A549 (cell line): Measurements from ENCODE around the gene ARID1B.

Source experiments
- BHLHE40 ChIP-seq: IDR thresholded peaks from 2 replicates; pipeline ENCODE4 v1.6.1; 2012; ENCODE audit warnings: low read depth, low read length, inconsistent platforms
- CHD2 ChIP-seq: fragments of 150-350 bp; IDR thresholded peaks from 2 replicates; pipeline ENCODE4 v1.6.1; 2014; ENCODE audit warnings: low read length; ENCODE audit not compliant: partially characterized antibody
- CHD4 ChIP-seq: fragments of 200-600 bp; sonication (generic); IDR thresholded peaks from 2 replicates; pipeline ENCODE4 v1.6.1; 2016; ENCODE audit warnings: antibody characterized with exemption, mild to moderate bottlenecking, borderline replicate concordance
- CTCF ChIP-seq: fragments of >200 bp; sonication (Bioruptor Twin); formaldehyde crosslinking; IDR thresholded peaks from 3 replicates; pipeline ENCODE4 v1.5.1; 2016
- HDAC2 ChIP-seq: fragments of 200-600 bp; sonication (generic); IDR thresholded peaks from 2 replicates; pipeline ENCODE4 v1.6.1; 2016
- HOXB5 ChIP-seq: fragments of 250-450 bp; sonication (Bioruptor Pico); IDR thresholded peaks from 2 replicates; pipeline ENCODE4 v1.5.0; 2020; ENCODE audit warnings: mild to moderate bottlenecking, moderate library complexity
- JUNB ChIP-seq: fragments of >200 bp; sonication (Bioruptor Twin); formaldehyde crosslinking; IDR thresholded peaks from 2 replicates; pipeline ENCODE4 v1.6.1; 2016
- KDM1A ChIP-seq: fragments of 200-600 bp; sonication (generic); IDR thresholded peaks from 2 replicates; pipeline ENCODE4 v1.6.1; 2016; ENCODE audit warnings: low read depth, mild to moderate bottlenecking
- MAFK ChIP-seq: fragments of 450-650 bp; IDR thresholded peaks from 2 replicates; pipeline ENCODE4 v1.6.1; 2014; ENCODE audit not compliant: partially characterized antibody
- MYC ChIP-seq: IDR thresholded peaks from 2 replicates; pipeline ENCODE4 v1.6.1; 2012; ENCODE audit warnings: mild to moderate bottlenecking, inconsistent platforms, low read length, improper control_type of control experiment, borderline replicate concordance
- POLR2AphosphoS2 ChIP-seq: conservative IDR thresholded peaks from 2 replicates; pipeline ENCODE4 v1.6.1; 2012; ENCODE audit warnings: low read length, improper control_type of control experiment, inconsistent platforms
- RAD21 ChIP-seq, 2 experiments: fragments of >200 bp in 1 of 2; sonication (Bioruptor Twin) in 1 of 2; formaldehyde crosslinking in 1 of 2; IDR thresholded peaks in 1 of 2; conservative IDR thresholded peaks in 1 of 2; 2 replicates in 1 of 2; 3 replicates in 1 of 2; pipeline ENCODE4 v1.6.1; 2012 to 2018; ENCODE audit warnings: inconsistent platforms in 1 of 2
- TP53 ChIP-seq: fragments of 250-450 bp; sonication (Bioruptor Pico); IDR thresholded peaks from 2 replicates; pipeline ENCODE4 v1.5.0; 2021; ENCODE audit warnings: mild to moderate bottlenecking, moderate library complexity
- TF ChIP-seq, protein P1 (sequence below): fragments of 250-450 bp; sonication (Bioruptor Pico); IDR thresholded peaks from 2 replicates; pipeline ENCODE4 v1.5.0; 2021; ENCODE audit warnings: mild to moderate bottlenecking, moderate library complexity, borderline replicate concordance

- TF ChIP-seq CTCF: no peak
- no peak for TF ChIP-seq BHLHE40
- TF ChIP-seq MYC: no peak
- no peak for TF ChIP-seq MAFK
- TF ChIP-seq TP53 (CRISPR knock-in tag): no peak
- no peak for TF ChIP-seq CHD2
- TF ChIP-seq HOXB5 (CRISPR knock-in tag): no peak
- TF ChIP-seq RAD21 (conservative IDR thresholded peaks at IDR 0.05 in 1 of 2, IDR thresholded peaks at IDR 0.05 in 1 of 2): no peak
- no peak for TF ChIP-seq POLR2AphosphoS2
- TF ChIP-seq KDM1A: no peak
- no peak for TF ChIP-seq JUNB
- TF ChIP-seq, protein P1, sequence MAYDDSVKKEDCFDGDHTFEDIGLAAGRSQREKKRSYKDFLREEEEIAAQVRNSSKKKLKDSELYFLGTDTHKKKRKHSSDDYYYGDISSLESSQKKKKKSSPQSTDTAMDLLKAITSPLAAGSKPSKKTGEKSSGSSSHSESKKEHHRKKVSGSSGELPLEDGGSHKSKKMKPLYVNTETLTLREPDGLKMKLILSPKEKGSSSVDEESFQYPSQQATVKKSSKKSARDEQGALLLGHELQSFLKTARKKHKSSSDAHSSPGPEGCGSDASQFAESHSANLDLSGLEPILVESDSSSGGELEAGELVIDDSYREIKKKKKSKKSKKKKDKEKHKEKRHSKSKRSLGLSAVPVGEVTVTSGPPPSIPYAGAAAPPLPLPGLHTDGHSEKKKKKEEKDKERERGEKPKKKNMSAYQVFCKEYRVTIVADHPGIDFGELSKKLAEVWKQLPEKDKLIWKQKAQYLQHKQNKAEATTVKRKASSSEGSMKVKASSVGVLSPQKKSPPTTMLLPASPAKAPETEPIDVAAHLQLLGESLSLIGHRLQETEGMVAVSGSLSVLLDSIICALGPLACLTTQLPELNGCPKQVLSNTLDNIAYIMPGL (CRISPR knock-in tag): no peak
- no peak for TF ChIP-seq CHD4
- no peak for TF ChIP-seq HDAC2
These were observed 5.4 kb upstream of the ARID1B start for GRCh38 chr6:156771761-156772160.
